ENCODE data around the gene EEIG1.

EEIG1 gene

GRCh38 chr9:127934248-127934647 lies 46.5 kb downstream of the EEIG1 start:
- in situ Hi-C loops (cut with HindIII; ENCODE audit: low pct_ligation_motif_present, low pct_unique_long_range_greater_than_20kb, low sequenced_read_pairs), result no loop called here

GRCh38 chr9:127931092-127931881 lies 49.5 kb downstream of the EEIG1 start:
- DNase-seq, result peak; percentile 62
- in situ Hi-C loops (cut with HindIII; ENCODE audit: low pct_ligation_motif_present, low pct_unique_long_range_greater_than_20kb, low sequenced_read_pairs), result no loop called here

More at GRCh38 chr9:127934248-127934647, 46.5 kb downstream of the EEIG1 start:
- no peak for DNase-seq
